IMR-90 (cell line): ENCODE measurements around the gene PAK4. TPM values are rescaled to one million over a fixed set of nuclear protein-coding genes. Genes with fewer than 3 reads are reported as not detected.

Experiments
- ATAC-seq: fragments of 200-7000 bp; cut with Tn5 transposase; 2 replicates; pipeline ENCODE4 v1.9.1; 2020; ENCODE audit warnings: low read depth, mild to moderate bottlenecking, moderate library complexity
- BruUV-seq: library from RNA; stranded (reverse); fragments of 400-500 nt; replicated peaks from 2 replicates; lab custom pipeline; 2021; lab: Mats Ljungman, UMichigan
- CTCF ChIA-PET: fragments of 300-600 bp; formaldehyde crosslinking; extraction: SDS; loops from one replicate; lab custom pipeline; 2021; ENCODE audit warnings: antibody characterized with exemption; lab: Yijun Ruan, JAX
- POLR2A ChIA-PET: fragments of 300-600 bp; sonication (Branson Sonifier 250); formaldehyde crosslinking; loops from one replicate; lab custom pipeline; 2022; ENCODE audit warnings: antibody characterized with exemption; ENCODE audit not compliant: unreplicated experiment; lab: Charles Lee
- DNase-seq: peaks from one replicate; pipeline ENCODE4 v3.0.0; 2013
- H2AFZ ChIP-seq: replicated peaks from 2 replicates; pipeline ENCODE3; 2013; ENCODE audit warnings: low read length, mild to moderate bottlenecking; ENCODE audit not compliant: poor library complexity
- H2AK5ac ChIP-seq: 2 replicates; pipeline ENCODE4 v1.6.1; 2013; ENCODE audit warnings: low read depth, low read length, inconsistent platforms
- H2AK9ac ChIP-seq: replicated peaks from 2 replicates; pipeline ENCODE3; 2013; ENCODE audit warnings: mild to moderate bottlenecking, low read depth, low read length, moderate library complexity; ENCODE audit not compliant: poor library complexity
- H2BK120ac ChIP-seq: 2 replicates; pipeline ENCODE4 v1.6.1; 2013; ENCODE audit warnings: low read depth, low read length, inconsistent platforms
- H2BK15ac ChIP-seq: 3 replicates; pipeline ENCODE4 v1.6.1; 2013; ENCODE audit warnings: low read depth, low read length, inconsistent platforms
- H2BK20ac ChIP-seq: 2 replicates; pipeline ENCODE4 v1.6.1; 2013; ENCODE audit warnings: low read depth, mild to moderate bottlenecking, inconsistent platforms, low read length, moderate library complexity
- H2BK5ac ChIP-seq: 2 replicates; pipeline ENCODE4 v1.6.1; 2013; ENCODE audit warnings: mild to moderate bottlenecking, low read depth, low read length, inconsistent platforms; ENCODE audit not compliant: poor library complexity, severe bottlenecking
- H3K14ac ChIP-seq: replicated peaks from 2 replicates; pipeline ENCODE4 v1.6.1; 2013; ENCODE audit warnings: low read depth, low read length, inconsistent platforms
- H3K18ac ChIP-seq: 2 replicates; pipeline ENCODE4 v1.6.1; 2013; ENCODE audit warnings: low read depth, low read length, control low read depth
- H3K23ac ChIP-seq: 2 replicates; pipeline ENCODE4 v1.6.1; 2013; ENCODE audit warnings: low read depth, low read length, inconsistent platforms
- H3K27ac ChIP-seq: 2 replicates; pipeline ENCODE4 v1.5.1; 2013; ENCODE audit warnings: mild to moderate bottlenecking, control low read depth, low read length; ENCODE audit not compliant: insufficient read depth
- H3K27me3 ChIP-seq: 2 replicates; pipeline ENCODE4 v1.6.1; 2013; ENCODE audit warnings: low read length; ENCODE audit not compliant: control insufficient read depth, insufficient read depth
- H3K36me3 ChIP-seq: 2 replicates; pipeline ENCODE4 v1.6.1; 2013; ENCODE audit warnings: low read length, mixed read lengths; ENCODE audit not compliant: control insufficient read depth, insufficient read depth
- H3K4ac ChIP-seq: 2 replicates; pipeline ENCODE4 v1.6.1; 2013; ENCODE audit warnings: low read depth, low read length, inconsistent platforms
- H3K4me1 ChIP-seq: 2 replicates; pipeline ENCODE4 v1.6.1; 2013; ENCODE audit warnings: low read length, mixed read lengths; ENCODE audit not compliant: control insufficient read depth, insufficient read depth
- H3K4me2 ChIP-seq: 2 replicates; pipeline ENCODE4 v1.6.1; 2013; ENCODE audit warnings: low read depth, mild to moderate bottlenecking, control low read depth, low read length, moderate library complexity
- H3K4me3 ChIP-seq: 2 replicates; pipeline ENCODE4 v1.5.1; 2013; ENCODE audit warnings: low read depth, mild to moderate bottlenecking, control low read depth, low read length, moderate library complexity; ENCODE audit not compliant: insufficient read depth
- H3K56ac ChIP-seq: 2 replicates; pipeline ENCODE4 v1.6.1; 2013; ENCODE audit warnings: low read length, inconsistent platforms; ENCODE audit not compliant: insufficient read depth; ENCODE audit errors: extremely low read depth
- H3K79me1 ChIP-seq, 2 experiments: 2 replicates each; pipeline ENCODE4 v1.6.1; 2013; ENCODE audit warnings: low read length in 2 of 2, inconsistent platforms in 1 of 2, low read depth in 1 of 2
- H3K9ac ChIP-seq: 2 replicates; pipeline ENCODE4 v1.6.1; 2013; ENCODE audit warnings: low read depth, low read length, control low read depth
- H3K9me1 ChIP-seq: 2 replicates; pipeline ENCODE4 v1.6.1; 2013; ENCODE audit warnings: low read length, inconsistent platforms; ENCODE audit not compliant: insufficient read depth
- H3K9me3 ChIP-seq: 2 replicates; pipeline ENCODE4 v1.6.1; 2013; ENCODE audit warnings: low read length; ENCODE audit not compliant: control insufficient read depth, insufficient read depth
- H4K20me1 ChIP-seq: 2 replicates; pipeline ENCODE4 v1.6.1; 2013; ENCODE audit warnings: low read length, inconsistent platforms; ENCODE audit not compliant: insufficient read depth
- H4K5ac ChIP-seq: 2 replicates; pipeline ENCODE4 v1.6.1; 2013; ENCODE audit warnings: mild to moderate bottlenecking, low read depth, low read length, control low read depth
- H4K8ac ChIP-seq, 2 experiments: 2 replicates each; pipeline ENCODE4 v1.6.1; 2013; ENCODE audit warnings: low read depth in 2 of 2, low read length in 2 of 2, control low read depth in 1 of 2, inconsistent platforms in 1 of 2
- H4K91ac ChIP-seq: 2 replicates; pipeline ENCODE4 v1.6.1; 2013; ENCODE audit warnings: low read depth, low read length, inconsistent platforms; ENCODE audit not compliant: insufficient read depth
- BHLHE40 ChIP-seq: fragments of 150-350 bp; IDR thresholded peaks from 2 replicates; pipeline ENCODE4 v1.6.1; 2016; ENCODE audit warnings: mild to moderate bottlenecking, low read depth, low read length
- CEBPB ChIP-seq: IDR thresholded peaks from 2 replicates; pipeline ENCODE4 v1.6.1; 2012; ENCODE audit warnings: low read depth, low read length, improper control_type of control experiment
- CHD1 ChIP-seq: IDR thresholded peaks from 2 replicates; pipeline ENCODE4 v1.6.1; 2012; ENCODE audit warnings: low read depth, low read length, improper control_type of control experiment
- CTCF ChIP-seq: conservative IDR thresholded peaks from 2 replicates; pipeline ENCODE4 v1.5.1; 2012; ENCODE audit warnings: mild to moderate bottlenecking, low read depth, low read length, improper control_type of control experiment
- ELK1 ChIP-seq: fragments of 150-350 bp; IDR thresholded peaks from 2 replicates; pipeline ENCODE4 v1.6.1; 2016; ENCODE audit warnings: low read depth, mild to moderate bottlenecking, low read length, moderate library complexity, borderline replicate concordance
- FOS ChIP-seq: fragments of 150-350 bp; IDR thresholded peaks from 2 replicates; pipeline ENCODE4 v1.6.1; 2016; ENCODE audit warnings: low read depth, low read length
- MAFK ChIP-seq: IDR thresholded peaks from 2 replicates; pipeline ENCODE4 v1.6.1; 2012; ENCODE audit warnings: low read depth, low read length, improper control_type of control experiment
- MAZ ChIP-seq: IDR thresholded peaks from 2 replicates; pipeline ENCODE4 v1.6.1; 2012; ENCODE audit warnings: low read depth, mild to moderate bottlenecking, low read length, improper control_type of control experiment, moderate library complexity, borderline replicate concordance
- MXI1 ChIP-seq: IDR thresholded peaks from 2 replicates; pipeline ENCODE4 v1.6.1; 2012; ENCODE audit warnings: low read depth, mild to moderate bottlenecking, low read length, moderate library complexity, borderline replicate concordance
- NFE2L2 ChIP-seq: fragments of 150-350 bp; IDR thresholded peaks from 2 replicates; pipeline ENCODE4 v1.6.1; 2016; ENCODE audit warnings: low read depth, mild to moderate bottlenecking, low read length
- POLR2A ChIP-seq: IDR thresholded peaks from 2 replicates; pipeline ENCODE4 v1.6.1; 2012; ENCODE audit warnings: mild to moderate bottlenecking, low read depth, low read length
- RAD21 ChIP-seq: IDR thresholded peaks from 2 replicates; pipeline ENCODE4 v1.6.1; 2012; ENCODE audit warnings: low read length, improper control_type of control experiment
- RCOR1 ChIP-seq: IDR thresholded peaks from 2 replicates; pipeline ENCODE4 v1.6.1; 2012; ENCODE audit warnings: mild to moderate bottlenecking, low read length, improper control_type of control experiment; ENCODE audit not compliant: insufficient replicate concordance
- RFX5 ChIP-seq: IDR thresholded peaks from 2 replicates; pipeline ENCODE4 v1.8.0; 2012; ENCODE audit warnings: low read depth, mild to moderate bottlenecking, low read length, moderate library complexity
- SMC3 ChIP-seq: fragments of 150-350 bp; IDR thresholded peaks from 2 replicates; pipeline ENCODE4 v1.6.1; 2016; ENCODE audit warnings: low read depth, mild to moderate bottlenecking, antibody characterized with exemption, low read length, moderate library complexity
- USF2 ChIP-seq: fragments of 150-350 bp; IDR thresholded peaks from 2 replicates; pipeline ENCODE4 v1.6.1; 2017; ENCODE audit warnings: mild to moderate bottlenecking, antibody characterized with exemption, low read length, low read depth
- WGBS, 2 experiments: methylation state at CpG; one replicate each; pipeline versions ENCODE4 v1.1.5 to v1.1.7; 2013; ENCODE audit warnings: missing lambda C conversion rate in 2 of 2; ENCODE audit not compliant: insufficient read length in 1 of 2; ENCODE audit errors: extremely low coverage in 2 of 2; 5-methylcytosine and 5-hydroxymethylcytosine counted together
- dilution Hi-C: fragments of 300-500 bp; cut with HindIII; formaldehyde crosslinking; loops from one replicate; pipeline ENCODE4 v1.14.3; 2018; ENCODE audit warnings: low sequenced_read_pairs; ENCODE audit not compliant: unreplicated experiment
- in situ Hi-C: fragments of 300-500 bp; cut with MboI; formaldehyde crosslinking; loops from 3 replicates; pipeline ENCODE4 v1.14.3; 2019; ENCODE audit warnings: low sequenced_read_pairs, inconsistent platforms, mixed read lengths
- intact Hi-C: fragments of 100-400 bp; cut with micrococcal nuclease; formaldehyde crosslinking; loops from 2 replicates; pipeline ENCODE4 v1.10.0; 2022
- polyA plus RNA-seq, 3 experiments: library from polyadenylated mRNA; depleted of rRNA; stranded (reverse); fragments of >200 nt; gene quantifications; 2 replicates each; pipeline ENCODE4 v1.2.3, GENCODE V29; 2012; ENCODE audit warnings: low replicate concordance in 1 of 3
- total RNA-seq: library from RNA; depleted of rRNA; stranded (reverse); fragments of >200 nt; gene quantifications from 2 replicates; pipeline ENCODE4 v1.2.3, GENCODE V29; 2012

PAK4 gene
- total and polyA plus RNA-seq, 2 of the 4 experiments (the other 2 are of a cell fraction), result 2.0 to 27.2 TPM

GRCh38 chr19:39195755-39196154 is 70.2 kb downstream of the PAK4 start:
- dilution Hi-C loops, result no loop called here
- CTCF ChIA-PET, result no interaction called here
- no TSS peak for BruUV-seq

More at GRCh38 chr19:39195755-39196154, 70.2 kb downstream of the PAK4 start:
- no peak overlapping the region for H2BK120ac ChIP-seq
- WGBS, 2 experiments, result 35% methylated on average over 2 of the region's 9 CpGs; no CpG with 5 or more reads in 1 of the 2 experiments
- H3K9me1 ChIP-seq, result no peaks in the 10 kb centered on the region
- no peaks in the 10 kb centered on the region for H3K79me1 ChIP-seq
- H3K4ac ChIP-seq, result no peak overlapping the region
- no peaks in the 10 kb centered on the region for H3K36me3 ChIP-seq
- no peak overlapping the region for H4K8ac ChIP-seq
- H3K14ac ChIP-seq, result no peak overlapping the region
- H2BK15ac ChIP-seq, result no peak overlapping the region
- no peak overlapping the region for H3K56ac ChIP-seq
- no peaks in the 10 kb centered on the region; the same call in 1 of the 2 replicates for H3K4me1 ChIP-seq
- peaks cover 44% of the 10 kb centered on the region for H3K27me3 ChIP-seq
- DNase-seq, result no peak
- no peak overlapping the region for H3K23ac ChIP-seq
- H3K4me3 ChIP-seq, result no peak overlapping the region
- intact Hi-C loops, result loop anchor here (5.0 kb wide), 1 partner anchor 132 kb away; no protein-coding TSS in a partner anchor
- no peak overlapping the region for H3K27ac ChIP-seq
- no peak overlapping the region for H2BK20ac ChIP-seq
- H3K9me3 ChIP-seq, result no peaks in the 10 kb centered on the region
- in situ Hi-C loops, result no loop called here
- no peak for TF ChIP-seq SMC3
- TF ChIP-seq USF2, result no peak
- no peak for TF ChIP-seq MAZ
- no peak for TF ChIP-seq CHD1
- no peak for TF ChIP-seq MXI1
- TF ChIP-seq CEBPB, result no peak
- no peak for TF ChIP-seq MAFK
- no peak for TF ChIP-seq BHLHE40
- TF ChIP-seq RFX5, result no peak
- no peak for TF ChIP-seq CTCF
- no peak for TF ChIP-seq RCOR1
- TF ChIP-seq RAD21, result no peak
- no peak for TF ChIP-seq NFE2L2
- TF ChIP-seq FOS, result no peak
- no peak for TF ChIP-seq ELK1
- TF ChIP-seq POLR2A, result no peak
- no peak overlapping the region for H2BK5ac ChIP-seq
- H3K18ac ChIP-seq, result no peak overlapping the region
- POLR2A ChIA-PET, result no interaction called here
- no peak overlapping the region for H2AFZ ChIP-seq
- no peak overlapping the region for H2AK5ac ChIP-seq
- H3K9ac ChIP-seq, result no peak overlapping the region
- H4K91ac ChIP-seq, result no peak overlapping the region
- H2AK9ac ChIP-seq, result no peak overlapping the region
- H3K4me2 ChIP-seq, result no peak overlapping the region
- H4K5ac ChIP-seq, result no peak overlapping the region
- H4K20me1 ChIP-seq, result no peaks in the 10 kb centered on the region
- ATAC-seq, result no peak
